Mammary epithelial cell (primary cell): ENCODE measurements around the gene KRTAP10-10.

Experiments used
- CTCF ChIP-seq, 2 donors: IDR thresholded peaks in 1 of 2; conservative IDR thresholded peaks in 1 of 2; 2 replicates each; pipeline ENCODE4 v1.5.1; 2011 to 2012; ENCODE audit warnings: inconsistent platforms in 2 of 2, low read length in 2 of 2, mild to moderate bottlenecking in 2 of 2, control low read depth in 1 of 2, low read depth in 1 of 2; ENCODE audit not compliant: insufficient read depth in 1 of 2; ENCODE audit errors: extremely low read depth in 1 of 2
- EZH2 ChIP-seq: IDR thresholded peaks from 2 replicates; pipeline ENCODE4 v1.6.1; 2012; ENCODE audit warnings: low read length, inconsistent platforms, borderline replicate concordance

GRCh38 chr21:44656868-44657267 lies 19.7 kb downstream of the KRTAP10-10 start:
- TF ChIP-seq CTCF (conservative IDR thresholded peaks at IDR 0.05 in 1 of 2, IDR thresholded peaks at IDR 0.05 in 1 of 2; ENCODE audit: extremely low read depth in 1 of 2, insufficient read depth in 1 of 2, low read depth in 1 of 2, low read length in 2 of 2) (no peak), EZH2 (no peak)
